ENCODE measurements around the gene ETF1.

The ETF1 gene

GRCh38 chr5:138492560-138493045, 50.4 kb downstream of the ETF1 start:
- TF ChIP-seq, protein P1, sequence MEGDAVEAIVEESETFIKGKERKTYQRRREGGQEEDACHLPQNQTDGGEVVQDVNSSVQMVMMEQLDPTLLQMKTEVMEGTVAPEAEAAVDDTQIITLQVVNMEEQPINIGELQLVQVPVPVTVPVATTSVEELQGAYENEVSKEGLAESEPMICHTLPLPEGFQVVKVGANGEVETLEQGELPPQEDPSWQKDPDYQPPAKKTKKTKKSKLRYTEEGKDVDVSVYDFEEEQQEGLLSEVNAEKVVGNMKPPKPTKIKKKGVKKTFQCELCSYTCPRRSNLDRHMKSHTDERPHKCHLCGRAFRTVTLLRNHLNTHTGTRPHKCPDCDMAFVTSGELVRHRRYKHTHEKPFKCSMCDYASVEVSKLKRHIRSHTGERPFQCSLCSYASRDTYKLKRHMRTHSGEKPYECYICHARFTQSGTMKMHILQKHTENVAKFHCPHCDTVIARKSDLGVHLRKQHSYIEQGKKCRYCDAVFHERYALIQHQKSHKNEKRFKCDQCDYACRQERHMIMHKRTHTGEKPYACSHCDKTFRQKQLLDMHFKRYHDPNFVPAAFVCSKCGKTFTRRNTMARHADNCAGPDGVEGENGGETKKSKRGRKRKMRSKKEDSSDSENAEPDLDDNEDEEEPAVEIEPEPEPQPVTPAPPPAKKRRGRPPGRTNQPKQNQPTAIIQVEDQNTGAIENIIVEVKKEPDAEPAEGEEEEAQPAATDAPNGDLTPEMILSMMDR (IDR thresholded peaks at IDR 0.05; ENCODE audit: low read depth, low read length): no peak
- peak overlapping the region; percentile 55 to 58 for H3K4me3 ChIP-seq (replicated peaks in 1 of 2; ENCODE audit: low read depth in 2 of 2, low read length in 2 of 2)
- DNase-seq (ENCODE audit: low read depth in 2 of 2): no peak

DNA sequence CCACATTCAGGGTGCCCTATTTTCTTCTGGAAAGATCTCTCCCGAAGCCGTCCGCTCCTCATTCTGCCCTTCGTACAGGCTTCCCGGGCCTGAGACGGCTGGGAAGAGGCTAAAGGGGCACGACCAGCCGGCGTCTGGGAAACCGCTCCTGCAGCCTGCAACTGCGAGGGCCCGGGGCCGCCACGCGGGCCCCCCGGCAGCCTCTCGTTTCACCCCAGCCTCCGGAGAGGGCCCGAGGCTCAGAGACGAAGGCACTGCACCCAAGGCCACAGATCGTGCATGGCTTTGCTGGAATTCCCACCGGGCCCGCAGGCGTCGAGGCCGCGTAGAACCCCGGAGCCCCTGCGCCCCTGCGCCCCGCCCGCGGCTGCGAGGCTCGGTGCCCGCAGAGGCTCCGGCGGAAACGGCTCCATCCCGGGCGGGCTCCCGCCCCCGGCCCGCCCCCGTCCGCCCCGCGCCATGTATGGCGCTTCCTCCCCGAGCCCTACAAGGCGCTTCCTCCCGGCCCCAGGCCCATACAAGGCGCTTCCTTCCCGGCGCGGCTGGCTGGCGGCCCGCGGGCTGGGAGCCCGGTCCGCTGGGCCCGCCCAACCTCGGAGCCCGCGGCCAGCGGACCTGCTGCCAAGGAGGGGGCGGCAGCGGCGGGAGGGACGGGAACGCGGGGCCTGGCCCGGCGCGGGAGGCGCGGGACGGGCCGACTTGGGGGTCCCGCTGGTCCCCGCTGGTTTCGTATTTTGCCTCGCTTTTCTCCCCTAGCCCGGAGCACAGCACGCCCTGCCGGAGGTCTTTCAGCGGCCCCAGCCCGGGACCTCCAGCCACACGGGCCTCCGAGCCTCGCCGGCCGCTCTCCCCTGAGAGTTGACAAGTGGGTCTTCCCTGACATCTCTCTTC, 51.1 kb downstream of the ETF1 start:
- H3K4me3 ChIP-seq (replicated peaks in 1 of 2; ENCODE audit: low read depth in 2 of 2, low read length in 2 of 2): peak overlapping the region; percentile 55 to 58
- TF ChIP-seq, protein P1 (IDR thresholded peaks at IDR 0.05; ENCODE audit: low read depth, low read length): no peak
- peak; percentile 87 to 96 for DNase-seq (ENCODE audit: low read depth in 2 of 2)

DNA sequence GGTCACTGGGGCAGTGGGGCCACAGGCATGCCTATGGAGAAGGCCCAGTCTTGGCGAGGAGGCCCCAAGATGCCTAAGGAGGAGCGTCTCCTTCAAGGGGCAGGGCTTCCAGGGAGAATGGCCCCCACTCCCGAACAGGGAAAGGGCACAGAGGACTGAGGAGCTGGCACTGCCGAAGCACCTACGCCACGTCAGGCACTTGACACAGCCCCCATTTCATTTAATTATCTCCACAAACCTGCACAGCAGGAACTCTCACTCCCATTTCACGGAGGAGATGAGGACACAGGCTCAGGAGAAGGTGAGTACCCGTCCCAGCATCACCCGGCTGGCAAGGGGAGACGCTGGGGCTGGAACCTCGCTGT, 51.8 kb downstream of the ETF1 start:
- TF ChIP-seq, protein P1 (IDR thresholded peaks at IDR 0.05; ENCODE audit: low read depth, low read length): no peak
- no peak for DNase-seq (ENCODE audit: low read depth in 2 of 2)
- H3K4me3 ChIP-seq (replicated peaks in 1 of 2; ENCODE audit: low read depth in 2 of 2, low read length in 2 of 2): peak overlapping the region; percentile 43 to 55

DNA sequence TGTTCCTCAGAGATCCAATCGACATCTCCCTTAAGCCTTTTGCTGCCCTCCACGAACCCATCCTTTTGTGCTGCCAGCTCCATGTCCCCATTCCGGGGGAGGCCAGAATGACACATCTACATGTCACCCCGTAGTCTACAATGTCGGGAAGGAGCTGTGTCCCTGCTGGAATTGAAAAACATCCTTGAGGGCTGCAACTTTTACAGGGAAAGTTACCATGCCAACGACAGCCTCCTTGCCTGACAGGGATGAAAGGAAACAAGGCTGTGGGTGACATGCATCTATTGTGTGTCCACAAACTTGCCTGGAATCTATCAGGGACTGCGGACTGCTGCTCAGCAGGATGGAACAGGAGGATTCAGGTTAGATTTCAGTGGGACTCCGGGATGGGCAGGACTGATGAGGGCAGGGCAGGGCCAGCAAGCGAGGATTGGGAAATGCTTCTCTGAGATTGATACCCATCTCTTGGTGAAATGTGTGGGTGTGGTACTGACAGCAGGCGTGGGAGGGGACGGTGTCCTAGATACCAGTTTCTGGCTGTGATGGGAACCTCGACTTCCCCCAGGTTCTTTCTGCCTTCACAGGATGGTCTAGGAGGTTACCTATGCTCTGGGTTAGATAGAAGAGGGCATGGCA, 52.3 kb downstream of the ETF1 start:
- no peak for DNase-seq (ENCODE audit: low read depth in 2 of 2)
- TF ChIP-seq, protein P1 (IDR thresholded peaks at IDR 0.05; ENCODE audit: low read depth, low read length): no peak
- no peak overlapping the region for H3K4me3 ChIP-seq (replicated peaks in 1 of 2; ENCODE audit: low read depth in 2 of 2, low read length in 2 of 2)

DNA sequence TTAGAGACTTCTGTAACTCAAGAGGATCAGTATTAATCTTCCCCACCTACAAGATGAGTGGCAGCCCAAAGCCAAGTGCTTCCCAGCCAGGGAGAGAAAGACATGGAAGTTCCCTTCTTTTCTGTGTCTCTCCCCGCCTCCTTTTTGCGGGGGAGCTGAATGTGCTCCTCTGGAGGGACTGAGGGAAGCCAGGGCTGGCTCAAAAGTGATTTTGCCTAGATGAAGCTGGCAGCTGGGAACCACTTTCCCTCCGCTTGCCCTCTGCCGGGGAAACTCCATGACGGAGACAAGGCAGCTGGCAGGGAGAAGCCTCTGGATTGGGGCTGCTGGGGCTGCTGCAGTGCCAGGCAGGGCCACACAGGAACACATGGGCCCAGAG, 53.4 kb downstream of the ETF1 start:
- no peak overlapping the region for H3K4me3 ChIP-seq (replicated peaks in 1 of 2; ENCODE audit: low read depth in 2 of 2, low read length in 2 of 2)
- peak in 1 of 2 donors; percentile 52 for DNase-seq (ENCODE audit: low read depth in 2 of 2)
- TF ChIP-seq, protein P1 (IDR thresholded peaks at IDR 0.05; ENCODE audit: low read depth, low read length): no peak

DNA sequence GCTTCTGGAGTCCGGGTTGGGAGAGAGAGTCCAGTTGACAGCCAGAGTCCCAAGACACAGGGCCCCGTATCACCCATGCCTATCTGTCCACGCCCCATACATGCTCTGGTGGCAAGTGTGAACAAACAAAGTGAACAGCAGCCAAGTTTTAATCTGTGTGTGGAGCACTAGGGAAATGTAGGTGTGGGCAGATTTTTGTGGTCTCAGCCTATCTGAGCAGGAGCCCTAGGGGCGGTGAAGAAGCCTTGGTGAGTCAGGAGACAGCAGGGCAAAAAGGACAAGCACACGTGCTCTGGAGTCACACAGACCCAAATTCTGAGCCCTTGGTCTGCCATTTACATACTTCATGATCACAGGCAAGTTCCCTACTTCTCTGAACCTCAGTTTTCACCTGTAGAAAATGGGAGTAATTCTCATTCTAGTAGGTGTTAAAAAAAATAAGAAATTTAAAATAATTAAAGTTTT, 54.5 kb downstream of the ETF1 start:
- DNase-seq (ENCODE audit: low read depth in 2 of 2): peak; percentile 47 to 51
- H3K4me3 ChIP-seq (replicated peaks in 1 of 2; ENCODE audit: low read depth in 2 of 2, low read length in 2 of 2): no peak overlapping the region

More for the DNA sequence above, 54.5 kb downstream of the ETF1 start:
- TF ChIP-seq, protein P1 (IDR thresholded peaks at IDR 0.05; ENCODE audit: low read depth, low read length): no peak
